HEK293 (cell line): ENCODE results near the gene ITPR2.

ENCODE experiments used
- CTCF ChIA-PET: fragments of 350-600 bp; formaldehyde crosslinking; extraction: SDS; loops from one replicate; lab custom pipeline; 2021; ENCODE audit warnings: antibody characterized with exemption; lab: Yijun Ruan, JAX
- POLR2A ChIA-PET: fragments of 300-600 bp; formaldehyde crosslinking; extraction: SDS; loops from one replicate; lab custom pipeline; 2020; ENCODE audit warnings: antibody characterized with exemption, inconsistent platforms; lab: Yijun Ruan, JAX
- H3K27ac ChIP-seq: fragments of 200-500 bp; sonication (Bioruptor generic); 2 replicates; pipeline ENCODE4 v1.5.1; 2014; ENCODE audit warnings: low read depth, low read length, control low read depth, inconsistent platforms; ENCODE audit errors: extremely low read depth
- H3K36me3 ChIP-seq, 2 experiments: fragments of 200-500 bp in 1 of 2; sonication (Bioruptor generic) in 1 of 2; 1 replicate in 1 of 2; 2 replicates in 1 of 2; pipeline ENCODE4 v1.5.1; 2014 to 2017; ENCODE audit warnings: inconsistent platforms in 2 of 2, low read length in 2 of 2; ENCODE audit not compliant: control insufficient read depth in 2 of 2, insufficient read depth in 1 of 2
- H3K4me1 ChIP-seq: fragments of 200-500 bp; sonication (Bioruptor generic); 2 replicates; pipeline ENCODE4 v1.5.1; 2014; ENCODE audit warnings: mild to moderate bottlenecking, low read length, inconsistent platforms; ENCODE audit not compliant: control insufficient read depth, insufficient read depth
- H3K4me3 ChIP-seq: 2 replicates; pipeline ENCODE4 v1.5.1; 2011; ENCODE audit warnings: low read depth, mild to moderate bottlenecking, control low read depth, low read length, moderate library complexity
- H3K9me3 ChIP-seq: fragments of 200-500 bp; sonication (Bioruptor generic); 2 replicates; pipeline ENCODE4 v1.5.1; 2014; ENCODE audit warnings: low read depth, low read length, inconsistent platforms; ENCODE audit not compliant: control insufficient read depth, insufficient read depth
- BCL6B ChIP-seq: fragments of 450-650 bp; formaldehyde crosslinking; IDR thresholded peaks from 2 replicates; pipeline ENCODE4 v1.5.1; 2017; ENCODE audit warnings: missing biosample characterization, missing genetic modification characterization
- INSM2 ChIP-seq: fragments of 450-650 bp; formaldehyde crosslinking; IDR thresholded peaks from 2 replicates; pipeline ENCODE4 v1.5.1; 2016; ENCODE audit warnings: missing biosample characterization, missing genetic modification characterization
- KLF1 ChIP-seq: fragments of 450-650 bp; formaldehyde crosslinking; IDR thresholded peaks from 2 replicates; pipeline ENCODE4 v1.5.1; 2016; ENCODE audit warnings: missing biosample characterization, missing genetic modification characterization
- KLF16 ChIP-seq: fragments of 450-650 bp; formaldehyde crosslinking; IDR thresholded peaks from 2 replicates; pipeline ENCODE4 v1.5.1; 2017; ENCODE audit warnings: missing biosample characterization, missing genetic modification characterization
- SCRT2 ChIP-seq: fragments of 450-650 bp; formaldehyde crosslinking; IDR thresholded peaks from 2 replicates; pipeline ENCODE4 v1.5.1; 2016; ENCODE audit warnings: missing biosample characterization, missing genetic modification characterization
- ZBTB10 ChIP-seq: fragments of 450-650 bp; formaldehyde crosslinking; IDR thresholded peaks from 2 replicates; pipeline ENCODE4 v1.5.1; 2016; ENCODE audit warnings: missing biosample characterization, missing genetic modification characterization
- ZBTB8A ChIP-seq: fragments of 450-650 bp; formaldehyde crosslinking; IDR thresholded peaks from 2 replicates; pipeline ENCODE4 v1.5.1; 2016; ENCODE audit warnings: missing biosample characterization, missing genetic modification characterization
- ZNF10 ChIP-seq: fragments of 450-650 bp; formaldehyde crosslinking; IDR thresholded peaks from 2 replicates; pipeline ENCODE4 v1.5.1; 2017; ENCODE audit warnings: missing biosample characterization, missing genetic modification characterization
- ZNF266 ChIP-seq: fragments of 450-650 bp; formaldehyde crosslinking; IDR thresholded peaks from 2 replicates; pipeline ENCODE4 v1.5.1; 2016; ENCODE audit warnings: missing biosample characterization, missing genetic modification characterization, low read depth
- ZNF311 ChIP-seq: fragments of 450-650 bp; formaldehyde crosslinking; IDR thresholded peaks from 2 replicates; pipeline ENCODE4 v1.5.1; 2017; ENCODE audit warnings: missing biosample characterization, missing genetic modification characterization, borderline replicate concordance
- ZNF335 ChIP-seq: fragments of 450-650 bp; formaldehyde crosslinking; conservative IDR thresholded peaks from 2 replicates; pipeline ENCODE4 v1.5.1; 2016; ENCODE audit warnings: missing biosample characterization, missing genetic modification characterization
- ZNF391 ChIP-seq: fragments of 450-650 bp; formaldehyde crosslinking; IDR thresholded peaks from 2 replicates; pipeline ENCODE4 v1.5.1; 2016; ENCODE audit warnings: low read depth, missing biosample characterization, missing genetic modification characterization, borderline replicate concordance
- ZNF544 ChIP-seq: fragments of 450-650 bp; formaldehyde crosslinking; IDR thresholded peaks from 2 replicates; pipeline ENCODE4 v1.5.0; 2017; ENCODE audit warnings: missing biosample characterization, missing genetic modification characterization
- ZNF658 ChIP-seq: fragments of 450-650 bp; formaldehyde crosslinking; IDR thresholded peaks from 2 replicates; pipeline ENCODE4; 2016; ENCODE audit warnings: missing biosample characterization, missing genetic modification characterization
- ZSCAN18 ChIP-seq: fragments of 450-650 bp; formaldehyde crosslinking; IDR thresholded peaks from 2 replicates; pipeline ENCODE4 v1.5.1; 2016; ENCODE audit warnings: missing biosample characterization, missing genetic modification characterization
- ZSCAN5A ChIP-seq: fragments of 450-650 bp; formaldehyde crosslinking; IDR thresholded peaks from 2 replicates; pipeline ENCODE4 v1.5.1; 2016; ENCODE audit warnings: missing biosample characterization, missing genetic modification characterization

The ITPR2 gene

GRCh38 chr12:26689281-26689841 lies 143.6 kb downstream of the ITPR2 start (continued):
- TF ChIP-seq ZSCAN18 (no peak), KLF1 (tag by site-specific recombination) (no peak), ZNF335 (no peak), ZBTB10 (tag by site-specific recombination) (no peak), SCRT2 (tag by site-specific recombination) (no peak)
- TF ChIP-seq, all 188 proteins: peak for 5

GRCh38 chr12:26688344-26688904 lies 144.6 kb downstream of the ITPR2 start:
- Histone ChIP-seq H3K9me3 (no peaks in the 10 kb centered on the region), H3K4me3 (no peak overlapping the region), H3K4me1 (no peaks in the 10 kb centered on the region; the same call in 1 of the 2 replicates), H3K27ac (no peak overlapping the region), H3K36me3 (peaks cover 0 to under 1% of the 10 kb centered on the region in 2 experiments; a peak in 1 of 3 replicates)
- TF ChIP-seq ZNF544 (tag by site-specific recombination) (no peak), ZSCAN5A (tag by site-specific recombination) (no peak), ZNF266 (tag by site-specific recombination) (no peak), ZNF658 (tag by site-specific recombination) (no peak), KLF1 (tag by site-specific recombination) (no peak), ZNF10 (tag by site-specific recombination) (no peak), BCL6B (tag by site-specific recombination) (no peak), ZNF311 (tag by site-specific recombination) (no peak), ZBTB8A (tag by site-specific recombination) (no peak), INSM2 (tag by site-specific recombination) (no peak), KLF16 (tag by site-specific recombination) (no peak), ZNF391 (tag by site-specific recombination) (no peak)
- POLR2A ChIA-PET: no interaction called here
- CTCF ChIA-PET: interaction anchor here (0.5 to 0.7 kb wide), 2 partner anchors 40 to 277 kb away, joined by 4 to 5 read pairs; no protein-coding TSS in a partner anchor
